Stimulated activated CD4-positive, alpha-beta T cell treated with anti-CD3 and anti-CD28 coated beads, Interleukin-2, amount 100 ng/mL, for 24 hours (primary cell): ENCODE measurements around the gene INSL3.
A peak's percentile ranks its signal among the peaks of the same experiment; 100 is the strongest.

ENCODE experiments used
- DNase-seq, 2 donors: peaks; one replicate each; pipeline ENCODE4 v3.0.0-alpha.2; 2020

INSL3 gene

GRCh38 chr19:17821190-17821589 is at the start of gene INSL3:
Gene INSL3, minus strand, starts transcription at chr19:17821519. Its CDS starts 13 bp downstream, at chr19:17821506.
- no peak for DNase-seq

DNA sequence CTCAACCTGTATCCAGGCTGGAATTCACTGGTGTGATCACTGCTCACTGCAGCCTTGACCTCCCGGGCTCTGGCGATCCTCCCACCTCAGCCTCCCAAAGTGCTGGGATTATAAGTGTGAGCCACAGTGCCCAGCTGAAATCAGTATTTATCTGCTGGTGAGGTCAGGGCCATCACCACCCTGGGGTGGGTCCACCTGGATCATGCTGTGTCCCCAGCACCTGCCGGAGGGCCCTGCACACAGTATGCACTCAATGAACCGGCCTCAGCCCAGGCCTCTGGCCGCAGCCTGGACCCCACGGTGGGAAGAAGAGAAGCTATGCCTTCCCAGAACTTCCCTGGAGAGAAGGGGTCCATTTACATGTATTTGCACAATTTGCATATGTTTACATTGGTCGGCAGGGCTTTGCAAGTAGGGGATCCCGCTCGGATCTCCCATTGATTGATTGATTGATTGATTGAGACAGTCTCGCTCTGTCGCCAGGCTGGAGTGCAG is 47.8 kb upstream of the INSL3 start:
- DNase-seq, result no peak

DNA sequence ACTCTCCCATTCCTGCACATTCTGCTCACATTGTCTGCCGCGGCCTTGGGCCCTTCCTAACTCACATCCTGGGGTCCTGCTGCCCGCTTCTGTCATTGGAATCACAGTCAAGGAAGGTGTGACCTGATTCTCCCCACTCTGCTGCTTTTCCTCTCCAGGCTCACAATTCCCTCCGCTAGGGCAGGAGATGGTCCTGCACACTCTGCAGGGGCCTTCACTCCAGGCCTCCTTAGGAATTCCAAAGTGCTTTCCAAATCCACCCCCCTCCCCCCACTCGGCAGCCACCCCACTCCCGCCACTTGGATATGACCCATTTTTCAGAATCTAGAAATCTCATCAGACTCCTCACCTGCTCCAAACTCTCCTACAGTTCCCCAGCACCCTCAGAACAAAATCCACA is 47.4 kb upstream of the INSL3 start:
- DNase-seq, result no peak

GRCh38 chr19:17866964-17867486 is 45.7 kb upstream of the INSL3 start:
- no peak for DNase-seq

DNA sequence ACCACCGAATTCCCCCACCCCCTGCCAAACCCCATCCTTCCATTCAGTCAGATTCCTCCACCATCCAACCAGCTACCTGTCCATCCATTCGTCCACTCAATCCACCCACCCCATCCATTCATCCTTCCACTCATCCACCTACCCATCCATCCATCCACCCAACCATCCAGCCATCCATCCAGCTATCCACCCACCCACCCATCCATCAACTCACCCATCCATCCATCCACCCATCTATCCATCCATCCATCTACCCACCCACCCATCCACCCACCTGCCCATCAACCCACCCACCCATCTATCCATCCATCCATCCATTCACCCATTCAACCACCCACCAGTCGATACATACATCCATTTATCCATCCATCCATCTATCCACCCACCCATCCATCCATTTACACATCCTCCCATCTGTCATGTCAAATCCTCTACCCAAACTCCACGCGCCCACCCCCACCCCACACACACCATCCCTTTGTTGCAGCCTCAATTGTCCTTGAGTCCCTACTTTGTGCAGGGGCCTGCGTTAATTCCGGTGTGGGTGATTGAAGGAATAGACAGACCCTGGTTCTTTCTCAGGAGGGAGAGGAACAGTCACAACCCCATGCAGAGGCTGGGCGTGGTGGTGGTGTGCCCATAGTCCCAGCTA is 45.1 kb upstream of the INSL3 start:
- no peak for DNase-seq

DNA sequence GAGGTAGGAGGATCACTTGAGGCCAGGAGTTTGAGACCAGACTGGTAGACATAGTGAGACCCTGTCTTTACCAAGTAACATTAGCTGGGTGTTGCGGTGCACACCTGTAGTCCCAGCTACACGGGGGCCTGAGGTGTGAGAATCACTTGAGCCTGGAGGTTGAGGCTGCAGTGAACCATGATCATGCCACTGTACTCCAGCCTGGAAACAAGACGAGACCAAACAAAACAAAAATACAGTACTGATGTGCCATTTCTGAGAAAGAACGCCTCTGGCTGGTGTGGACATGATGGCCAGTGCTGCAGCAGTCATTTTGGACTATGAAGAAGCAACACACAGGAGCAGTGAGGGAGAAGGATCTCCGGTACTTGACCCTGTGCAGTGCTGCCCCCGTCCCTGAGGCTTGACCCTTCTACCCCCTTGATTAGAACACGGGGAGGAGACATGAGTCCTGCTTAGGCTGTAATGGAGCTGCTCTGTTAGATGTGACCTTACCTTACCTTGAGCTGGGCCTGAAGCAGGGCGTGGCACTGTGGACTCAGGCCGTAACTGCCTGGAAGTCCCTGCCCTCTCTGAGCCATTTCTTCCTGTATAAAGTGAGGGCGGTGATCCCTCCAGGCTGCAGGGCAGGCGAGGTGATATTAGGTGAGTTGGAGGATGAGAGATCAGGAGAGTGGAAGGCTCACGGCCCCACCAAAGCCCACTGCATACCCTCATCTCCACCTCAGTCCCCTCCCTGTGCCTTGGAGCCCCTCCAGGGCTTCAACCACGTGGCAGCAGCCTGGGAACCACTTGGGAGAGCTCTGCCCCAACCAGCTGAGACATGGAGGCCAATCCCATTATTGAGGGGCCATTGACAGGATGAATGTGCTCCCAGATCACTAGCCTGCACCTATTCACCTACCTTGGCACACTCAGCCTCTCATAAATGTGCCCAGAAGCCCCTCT is 44.3 kb upstream of the INSL3 start:
- peak; percentile 46 to 52 for DNase-seq

DNA sequence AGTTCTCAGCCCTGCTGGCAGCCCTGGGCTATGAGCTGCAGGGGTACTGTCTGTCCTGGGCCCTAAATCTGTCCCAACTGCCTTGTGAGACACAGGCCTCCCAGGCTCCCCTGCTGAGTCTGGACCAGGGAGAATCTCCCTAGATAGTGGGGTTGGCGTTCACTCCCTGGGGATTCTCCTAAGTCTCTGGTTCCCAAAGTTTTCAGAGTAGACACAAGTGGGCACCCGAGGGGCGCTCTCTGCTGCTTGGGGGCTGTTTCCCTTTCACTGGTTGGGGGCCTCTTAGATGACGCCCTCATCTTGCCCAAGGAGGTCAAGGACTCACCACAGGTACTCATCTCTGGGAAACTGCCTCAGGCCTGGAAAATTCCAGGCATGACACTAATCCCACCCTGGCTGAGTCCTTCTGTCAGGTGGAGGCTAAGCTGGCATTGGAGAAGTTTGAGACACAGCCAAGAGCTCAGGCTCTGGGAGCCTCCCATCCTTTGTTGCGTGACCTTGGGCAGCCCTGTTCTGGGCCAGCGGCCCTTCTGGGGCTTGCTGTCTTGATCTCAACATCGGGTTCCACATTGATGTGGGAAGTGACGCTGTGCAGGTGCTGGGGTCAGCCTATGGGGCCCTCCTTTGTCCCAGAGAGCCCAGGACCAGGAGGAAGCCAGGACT is 42.3 kb upstream of the INSL3 start:
- DNase-seq, result no peak

- no peak for DNase-seq
Measured at GRCh38 chr19:17862711-17863519, 41.6 kb upstream of the INSL3 start.

DNA sequence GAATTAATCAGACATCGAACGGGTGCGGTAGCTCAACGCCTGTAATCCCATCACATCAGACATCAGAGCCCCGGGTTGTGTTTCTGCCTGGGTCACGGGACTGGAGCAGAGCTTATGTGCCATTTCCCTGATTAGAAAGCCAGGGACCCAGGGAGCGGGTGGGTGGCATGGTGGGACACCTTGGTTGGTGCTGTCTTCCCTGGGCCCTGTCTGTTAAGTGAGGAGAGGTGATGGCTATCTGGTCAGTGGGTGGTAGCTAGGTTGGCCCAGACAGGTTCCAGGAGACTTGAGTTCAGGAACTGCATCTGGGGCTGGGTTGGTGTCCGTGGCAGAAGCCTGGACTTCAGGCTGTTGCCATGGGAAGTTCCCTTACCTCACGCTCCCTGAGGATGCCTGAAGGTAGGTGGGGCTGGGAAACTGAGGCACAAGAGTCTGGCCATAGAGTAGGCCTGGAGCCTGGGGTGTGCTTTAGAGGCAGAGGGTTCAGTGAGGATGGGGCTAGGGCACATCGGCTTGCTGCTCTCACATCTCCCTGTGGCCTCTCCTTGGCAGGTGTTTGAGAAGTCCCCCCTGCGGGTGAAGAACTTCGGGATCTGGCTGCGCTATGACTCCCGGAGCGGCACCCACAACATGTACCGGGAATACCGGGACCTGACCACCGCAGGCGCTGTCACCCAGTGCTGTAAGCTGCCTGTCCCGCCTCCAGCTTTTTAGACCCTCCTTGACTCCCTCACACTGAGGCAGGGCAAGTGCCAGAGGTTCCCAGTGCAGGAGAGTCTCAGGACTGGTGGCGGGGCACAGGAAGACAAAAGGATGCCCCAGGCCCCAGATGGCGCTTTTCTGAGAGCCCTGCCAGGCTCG is 40.5 kb upstream of the INSL3 start:
- DNase-seq, result no peak

DNA sequence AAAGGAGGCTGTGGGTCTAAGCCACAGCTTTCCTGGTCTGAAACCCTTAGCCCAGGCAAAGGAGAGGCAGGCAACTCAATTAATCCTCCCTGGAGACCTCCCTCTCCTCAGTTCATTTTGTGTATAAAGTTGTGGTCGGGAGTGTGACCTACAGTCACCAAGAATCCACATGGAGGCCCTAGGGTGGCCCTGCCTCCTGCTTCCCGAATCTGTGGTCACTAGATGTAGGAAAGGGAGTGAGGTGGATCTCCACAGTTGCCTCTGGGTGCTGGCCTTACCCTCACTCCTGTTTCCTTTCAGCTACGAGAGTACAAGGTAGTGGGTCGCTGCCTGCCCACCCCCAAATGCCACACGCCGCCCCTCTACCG is 39.7 kb upstream of the INSL3 start:
- DNase-seq, result no peak

- DNase-seq, result peak in 1 of 2 donors; percentile 50
Measured at GRCh38 chr19:17860331-17860992, 39.1 kb upstream of the INSL3 start.

DNA sequence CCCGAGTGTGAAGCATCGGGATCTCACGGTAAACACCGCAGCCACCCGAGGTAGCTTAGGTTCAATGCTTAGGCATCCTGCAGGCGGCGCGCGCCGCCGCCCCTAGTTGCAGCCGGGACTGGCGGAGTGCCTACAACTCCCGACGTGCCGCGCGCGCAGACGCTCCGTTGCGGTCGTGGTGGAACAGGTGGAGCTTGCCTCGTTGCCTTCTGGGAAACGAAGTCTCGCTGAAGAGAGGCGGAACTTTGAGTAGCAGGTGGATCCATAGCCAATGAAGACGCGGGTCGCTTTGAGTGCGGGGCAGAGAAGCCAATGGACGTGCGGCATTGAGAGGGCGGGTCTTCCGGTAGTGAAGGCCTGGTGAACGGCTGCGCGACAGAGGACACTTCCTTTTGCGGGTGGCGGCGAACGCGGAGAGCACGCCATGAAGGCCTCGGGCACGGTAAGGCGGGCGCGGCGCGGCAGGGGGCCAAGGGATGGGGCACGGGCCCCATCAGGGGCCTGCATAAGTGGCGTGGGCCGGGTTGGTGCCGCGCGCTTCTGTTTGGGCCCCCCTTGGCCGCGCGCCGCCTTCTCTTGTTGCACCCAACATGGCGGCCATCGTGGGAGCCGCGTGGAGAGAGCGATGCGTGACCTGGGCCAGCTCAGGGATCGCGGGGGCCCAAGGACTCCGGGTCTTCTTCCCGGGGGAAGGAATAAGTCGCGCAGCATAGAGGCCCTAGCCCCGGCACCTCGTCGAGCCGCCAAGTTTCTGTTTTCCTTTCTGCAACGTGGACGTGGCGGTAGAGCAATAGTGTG is 38.4 kb upstream of the INSL3 start, which contains the start of gene RPL18A:
TSS of gene RPL18A (plus strand) at position 378 of the 798 bp plus-strand sequence. CDS start at position 425, 47 bp downstream.
- DNase-seq, result peak; percentile 98 to 99

GRCh38 chr19:17855280-17856152 is 34.2 kb upstream of the INSL3 start:
- DNase-seq, result peak; percentile 97 to 98

GRCh38 chr19:17854061-17854460 is 32.7 kb upstream of the INSL3 start:
- DNase-seq, result no peak

DNA sequence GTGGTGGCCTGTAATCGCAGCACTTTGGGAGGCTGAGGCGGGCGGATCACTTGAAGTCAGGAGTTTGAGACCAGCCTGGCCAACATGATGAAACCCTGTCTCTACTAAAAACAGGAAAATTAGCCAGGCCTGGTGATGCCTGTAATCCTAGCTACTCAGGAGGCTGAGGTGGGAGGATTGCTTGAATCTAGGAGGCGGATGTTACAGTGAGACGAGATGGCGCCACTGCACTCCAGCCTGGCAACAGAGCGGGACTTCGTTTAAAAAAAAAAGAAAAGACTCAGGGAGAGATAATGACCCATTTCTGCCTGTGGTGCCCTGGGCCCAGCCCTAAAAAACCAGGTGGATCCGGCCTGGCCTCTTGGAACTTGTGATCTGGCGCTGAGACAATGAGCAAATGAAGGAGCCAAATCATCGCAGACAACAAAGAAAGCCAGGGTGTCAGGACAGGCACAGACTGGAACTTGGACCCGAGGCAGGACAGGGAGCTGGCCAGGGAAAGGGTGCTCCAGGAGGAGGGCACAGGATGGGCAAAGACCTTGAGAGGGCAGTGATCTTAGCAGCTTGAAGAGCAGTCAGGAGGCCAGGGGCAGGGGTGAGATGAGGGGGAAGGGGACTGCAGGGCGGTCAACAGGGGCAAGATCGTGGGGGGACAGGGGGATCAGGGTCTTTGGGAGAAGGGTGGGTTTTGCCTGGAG is 27.4 kb upstream of the INSL3 start:
- DNase-seq, result no peak

GRCh38 chr19:17847538-17848366 is 26.4 kb upstream of the INSL3 start, which contains the start of gene JAK3:
Gene JAK3, minus strand, starts transcription at chr19:17847982. Its CDS starts 3,565 bp downstream, at chr19:17844417.
- DNase-seq, result peak; percentile 88 to 90

DNA sequence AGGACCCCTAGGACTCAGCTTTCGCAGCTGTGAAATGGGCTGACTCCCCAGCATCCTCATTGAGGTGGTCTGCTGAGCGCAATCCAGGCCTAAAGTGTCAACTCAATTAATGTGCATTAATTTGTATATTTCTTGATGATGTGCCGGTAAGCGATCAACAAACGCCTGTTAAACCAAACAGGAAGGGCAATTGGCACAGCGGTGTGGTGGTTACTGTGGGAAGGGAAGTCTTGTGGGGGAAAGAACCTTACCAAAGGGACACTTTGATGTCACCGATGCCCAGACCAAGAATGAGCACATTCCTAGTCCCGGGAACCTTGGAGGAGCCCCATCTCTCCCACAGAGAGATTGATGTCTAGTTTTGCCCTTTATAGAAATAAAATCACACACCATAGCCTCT is 24.8 kb upstream of the INSL3 start:
- no peak for DNase-seq
